ENCODE results near the gene ZNF687. TPM values are rescaled to one million over a fixed set of nuclear protein-coding genes. Genes with fewer than 3 reads are reported as not detected.
A peak's percentile ranks its signal among the peaks of the same experiment; 100 is the strongest.

The ZNF687 gene
- total and polyA plus RNA-seq, 2 of the 4 experiments (the other 2 are of a cell fraction), result 5.7 to 10.8 TPM

- H2BK15ac ChIP-seq (ENCODE audit: low read depth, low read length), result peak overlapping the region; percentile 29; the same call in 1 of the 3 replicates
- peak; percentile 18; the same call in 1 of the 2 replicates for ATAC-seq (ENCODE audit: low read depth)
- no peak overlapping the region for H2AFZ ChIP-seq (replicated peaks; ENCODE audit: low read length, poor library complexity)
- peak overlapping the region; percentile 59 for H2AK5ac ChIP-seq (ENCODE audit: low read depth, low read length)
- peak overlapping the region; percentile 84 for H3K14ac ChIP-seq (replicated peaks; ENCODE audit: low read depth, low read length)
- peaks cover 17% of the 10 kb centered on the region for H4K20me1 ChIP-seq (ENCODE audit: insufficient read depth, low read length)
- intact Hi-C loops (cut with micrococcal nuclease), result loop anchor here (10.0 kb wide), 1 partner anchor 219 kb away; the partner anchor contains the start of gene TUFT1
- peaks cover 19 to 56% of the 10 kb centered on the region in 2 experiments for H3K79me1 ChIP-seq (ENCODE audit: low read depth in 1 of 2, low read length in 2 of 2)
- in situ Hi-C loops (cut with MboI; ENCODE audit: low sequenced_read_pairs), result no loop called here
- peaks cover 12% of the 10 kb centered on the region for H3K9me1 ChIP-seq (ENCODE audit: insufficient read depth, low read length)
- peak overlapping the region; percentile 99 for H3K56ac ChIP-seq (ENCODE audit: extremely low read depth, insufficient read depth, low read length)
- ChIA-PET POLR2A (ENCODE audit: unreplicated experiment) (interaction anchor here (0.6 to 1.6 kb wide), 5 partner anchors 13 to 404 kb away, joined by 3 to 4 read pairs (median 3); partner anchors contain the start of gene ZNF687), CTCF (interaction anchor here (0.6 to 1.8 kb wide), 3 partner anchors 15 to 25 kb away, joined by 5 to 9 read pairs (median 5); no protein-coding TSS in a partner anchor)
- H3K36me3 ChIP-seq (ENCODE audit: control insufficient read depth, insufficient read depth, low read length), result peaks cover 17% of the 10 kb centered on the region
- peak overlapping the region; percentile 34 for H3K27ac ChIP-seq (ENCODE audit: insufficient read depth, low read length)
- H2BK120ac ChIP-seq (ENCODE audit: low read depth, low read length), result peak overlapping the region; percentile 45
- H3K4me1 ChIP-seq (ENCODE audit: control insufficient read depth, insufficient read depth, low read length), result peaks cover 9% of the 10 kb centered on the region
- peak overlapping the region; percentile 29 to 97; a peak in 2 of 4 replicates for H4K8ac ChIP-seq (ENCODE audit: low read depth in 2 of 2, low read length in 2 of 2)
- H3K4ac ChIP-seq (ENCODE audit: low read depth, low read length), result peak overlapping the region; percentile 88
- peak overlapping the region; percentile 92 for H2BK5ac ChIP-seq (ENCODE audit: low read depth, low read length, poor library complexity, severe bottlenecking)
- H3K4me3 ChIP-seq (ENCODE audit: insufficient read depth, low read depth, low read length), result peak overlapping the region; percentile 88
- H3K23ac ChIP-seq (ENCODE audit: low read depth, low read length), result peak overlapping the region; percentile 82
- H2AK9ac ChIP-seq (replicated peaks; ENCODE audit: low read depth, low read length, poor library complexity), result no peak overlapping the region
- no TSS peak for BruUV-seq (replicated peaks)
- peak overlapping the region; percentile 100 for H3K4me2 ChIP-seq (ENCODE audit: low read depth, low read length)
- TF ChIP-seq MXI1 (IDR thresholded peaks at IDR 0.05; ENCODE audit: borderline replicate concordance, low read depth, low read length) (no peak), BHLHE40 (IDR thresholded peaks at IDR 0.05; ENCODE audit: low read depth, low read length) (0 out of 2 replicates have a peak, but pooled peaks have one; percentile 5), RCOR1 (IDR thresholded peaks at IDR 0.05; ENCODE audit: insufficient replicate concordance, low read length) (no peak), ELK1 (IDR thresholded peaks at IDR 0.05; ENCODE audit: borderline replicate concordance, low read depth, low read length) (no peak), USF2 (IDR thresholded peaks at IDR 0.05; ENCODE audit: low read depth, low read length) (0 out of 2 replicates have a peak, but pooled peaks have one; percentile 18), FOS (IDR thresholded peaks at IDR 0.05; ENCODE audit: low read depth, low read length) (no peak), RAD21 (IDR thresholded peaks at IDR 0.05; ENCODE audit: low read length) (no peak), POLR2A (IDR thresholded peaks at IDR 0.05; ENCODE audit: low read depth, low read length) (no peak), SMC3 (IDR thresholded peaks at IDR 0.05; ENCODE audit: low read depth, low read length) (no peak)
- no peak overlapping the region for H4K5ac ChIP-seq (ENCODE audit: low read depth, low read length)
- DNase-seq, result peak; percentile 44
- WGBS, 2 experiments (ENCODE audit: extremely low coverage in 2 of 2, insufficient read length in 1 of 2), result 0% methylated on average over 1 of the region's 5 CpGs; no CpG with 5 or more reads in 1 of the 2 experiments
- no peaks in the 10 kb centered on the region for H3K9me3 ChIP-seq (ENCODE audit: control insufficient read depth, insufficient read depth, low read length)
- H4K91ac ChIP-seq (ENCODE audit: insufficient read depth, low read depth, low read length), result peak overlapping the region; percentile 40; the same call in 1 of the 2 replicates
- dilution Hi-C loops (cut with HindIII; ENCODE audit: low sequenced_read_pairs, unreplicated experiment), result no loop called here
- H3K9ac ChIP-seq (ENCODE audit: low read depth, low read length), result peak overlapping the region; percentile 90
- H3K27me3 ChIP-seq (ENCODE audit: control insufficient read depth, insufficient read depth, low read length), result no peaks in the 10 kb centered on the region
- H2BK20ac ChIP-seq (ENCODE audit: low read depth, low read length), result peak overlapping the region; percentile 11; the same call in 1 of the 2 replicates
- no peak overlapping the region for H3K18ac ChIP-seq (ENCODE audit: low read depth, low read length)
Observed at GRCh38 chr1:151325646-151326429, 43.7 kb downstream of the ZNF687 start.

All from IMR-90 (cell line).